Neural progenitor cell (in vitro differentiated cells): ENCODE results near the gene GPR150. TPM values are rescaled to one million over a fixed set of nuclear protein-coding genes. Genes with fewer than 3 reads are reported as not detected.

Experiments
- DNase-seq: peaks from one replicate; pipeline ENCODE4 v3.0.0-alpha.2; 2016; ENCODE audit warnings: low spot score
- H2AFZ ChIP-seq: fragments of 200-600 bp; sonication (generic); replicated peaks from 2 replicates; pipeline ENCODE4 v1.6.1; 2016; ENCODE audit warnings: antibody characterized with exemption
- H3F3A ChIP-seq: fragments of 200-600 bp; sonication (generic); 2 replicates; pipeline ENCODE4 v1.6.1; 2016; ENCODE audit warnings: antibody characterized with exemption, low read depth
- H3K27ac ChIP-seq: fragments of 200-600 bp; sonication (generic); 2 replicates; pipeline ENCODE4 v1.5.1; 2016; ENCODE audit warnings: mild to moderate bottlenecking
- H3K27me3 ChIP-seq: fragments of 200-600 bp; sonication (generic); 2 replicates; pipeline ENCODE4 v1.6.1; 2016; ENCODE audit warnings: mild to moderate bottlenecking, moderate library complexity
- H3K36me3 ChIP-seq: fragments of 200-600 bp; sonication (generic); 2 replicates; pipeline ENCODE4 v1.5.1; 2016
- H3K4me1 ChIP-seq: fragments of 200-600 bp; sonication (generic); 2 replicates; pipeline ENCODE4 v1.6.1; 2016; ENCODE audit warnings: mixed run types
- H3K4me2 ChIP-seq: fragments of 200-600 bp; sonication (generic); 2 replicates; pipeline ENCODE4 v1.6.1; 2016
- H3K4me3 ChIP-seq: fragments of 200-600 bp; sonication (generic); 2 replicates; pipeline ENCODE4 v1.5.1; 2016
- H3K79me2 ChIP-seq: fragments of 200-600 bp; sonication (generic); 2 replicates; pipeline ENCODE4 v1.6.1; 2016; ENCODE audit warnings: low read depth
- H3K9ac ChIP-seq: fragments of 200-600 bp; sonication (generic); 2 replicates; pipeline ENCODE4 v1.6.1; 2016
- H3K9me3 ChIP-seq: fragments of 200-600 bp; sonication (generic); 2 replicates; pipeline ENCODE4 v1.5.1; 2016; ENCODE audit warnings: low read depth
- H4K20me1 ChIP-seq: fragments of 200-600 bp; sonication (generic); 2 replicates; pipeline ENCODE4 v1.6.1; 2016; ENCODE audit warnings: low read depth
- H3K27ac Mint-ChIP-seq: 3 replicates; pipeline ENCODE4 v1.8.0; 2021; ENCODE audit warnings: mixed read lengths
- H3K27me3 Mint-ChIP-seq: 2 replicates; pipeline ENCODE4 v1.8.0; 2022; ENCODE audit warnings: low read depth, mild to moderate bottlenecking, inconsistent platforms, moderate library complexity, mixed read lengths; ENCODE audit not compliant: insufficient read depth
- H3K36me3 Mint-ChIP-seq: 3 replicates; pipeline ENCODE4 v1.8.0; 2021; ENCODE audit warnings: mixed read lengths
- H3K4me1 Mint-ChIP-seq: 3 replicates; pipeline ENCODE4 v1.8.0; 2021; ENCODE audit warnings: mixed read lengths
- H3K4me3 Mint-ChIP-seq: 3 replicates; pipeline ENCODE4 v1.8.0; 2021; ENCODE audit warnings: mild to moderate bottlenecking, moderate library complexity, mixed read lengths
- H3K9me3 Mint-ChIP-seq: 3 replicates; pipeline ENCODE4 v1.8.0; 2020; ENCODE audit warnings: mixed read lengths
- CTCF ChIP-seq: fragments of 200-600 bp; sonication (generic); IDR thresholded peaks from 2 replicates; pipeline ENCODE4 v1.5.1; 2017; ENCODE audit warnings: antibody characterized with exemption, mild to moderate bottlenecking
- EZH2 ChIP-seq: fragments of 200-600 bp; sonication (generic); IDR thresholded peaks from 2 replicates; pipeline ENCODE4 v1.6.1; 2017; ENCODE audit warnings: antibody characterized with exemption, mild to moderate bottlenecking, moderate library complexity
- EZH2phosphoT487 ChIP-seq: fragments of 200-600 bp; sonication (generic); IDR thresholded peaks from 2 replicates; pipeline ENCODE4 v1.6.1; 2017; ENCODE audit warnings: antibody characterized with exemption
- total RNA-seq: library from RNA; depleted of rRNA; stranded (reverse); fragments of >200 nt; gene quantifications from 2 replicates; pipeline ENCODE4 v1.2.3, GENCODE V29; 2015; ENCODE audit warnings: low replicate concordance

The GPR150 gene
- total RNA-seq, 1 donor from 2014 or later = not detected

GRCh38 chr5:95652849-95653248 lies 33.0 kb downstream of the GPR150 start:
- peaks cover 2% of the 10 kb centered on the region for H3K27me3 Mint-ChIP-seq
- H3K27ac Mint-ChIP-seq = no peak overlapping the region
- TF ChIP-seq CTCF = no peak
- TF ChIP-seq EZH2phosphoT487 = no peak
- no peak for TF ChIP-seq EZH2
- no peak for DNase-seq
- H3K4me3 Mint-ChIP-seq = no peak overlapping the region
- H3K27ac ChIP-seq = no peak overlapping the region
- no peaks in the 10 kb centered on the region for H3K79me2 ChIP-seq
- no peaks in the 10 kb centered on the region for H3K9me3 ChIP-seq
- H3K36me3 Mint-ChIP-seq = no peaks in the 10 kb centered on the region
- peaks cover 6% of the 10 kb centered on the region for H3K4me1 Mint-ChIP-seq
- H3K9me3 Mint-ChIP-seq = peaks cover 2% of the 10 kb centered on the region
- H2AFZ ChIP-seq = no peak overlapping the region
- no peaks in the 10 kb centered on the region for H3F3A ChIP-seq
- no peaks in the 10 kb centered on the region for H3K4me1 ChIP-seq
- H3K4me2 ChIP-seq = no peak overlapping the region
- no peak overlapping the region for H3K4me3 ChIP-seq
- no peak overlapping the region for H3K9ac ChIP-seq
- H3K27me3 ChIP-seq = no peaks in the 10 kb centered on the region
- H3K36me3 ChIP-seq = no peaks in the 10 kb centered on the region
- H4K20me1 ChIP-seq = no peaks in the 10 kb centered on the region

- Histone ChIP-seq H3K9me3 (no peaks in the 10 kb centered on the region), H3K79me2 (no peaks in the 10 kb centered on the region), H3K4me3 (no peak overlapping the region), H4K20me1 (no peaks in the 10 kb centered on the region), H3K4me2 (no peak overlapping the region), H3K36me3 (no peaks in the 10 kb centered on the region), H3K27ac (no peak overlapping the region), H3K4me1 (no peaks in the 10 kb centered on the region), H2AFZ (no peak overlapping the region), H3F3A (no peaks in the 10 kb centered on the region), H3K9ac (no peak overlapping the region), H3K27me3 (no peaks in the 10 kb centered on the region)
- Mint-ChIP-seq H3K4me3 (no peak overlapping the region), H3K27ac (no peak overlapping the region), H3K36me3 (no peaks in the 10 kb centered on the region), H3K27me3 (peaks cover 2% of the 10 kb centered on the region), H3K4me1 (peaks cover 6% of the 10 kb centered on the region), H3K9me3 (peaks cover 2% of the 10 kb centered on the region)
- no peak for DNase-seq
- no peak for TF ChIP-seq EZH2
- TF ChIP-seq CTCF = no peak
- TF ChIP-seq EZH2phosphoT487 = no peak
These were observed 34.3 kb downstream of the GPR150 start for GRCh38 chr5:95654196-95654595.

- no peak for DNase-seq
These were observed 35.7 kb downstream of the GPR150 start for GRCh38 chr5:95655575-95655974.

More at GRCh38 chr5:95655575-95655974, 35.7 kb downstream of the GPR150 start:
- Histone ChIP-seq H3K79me2 (no peaks in the 10 kb centered on the region), H3K4me3 (no peak overlapping the region), H3K27ac (no peak overlapping the region), H3K36me3 (no peaks in the 10 kb centered on the region), H3K4me1 (peaks cover 8% of the 10 kb centered on the region), H3K9ac (no peak overlapping the region), H2AFZ (no peak overlapping the region), H3K9me3 (no peaks in the 10 kb centered on the region), H4K20me1 (no peaks in the 10 kb centered on the region), H3K4me2 (no peak overlapping the region), H3K27me3 (no peaks in the 10 kb centered on the region), H3F3A (no peaks in the 10 kb centered on the region)
- Mint-ChIP-seq H3K4me1 (peaks cover 6% of the 10 kb centered on the region), H3K27ac (no peak overlapping the region), H3K36me3 (no peaks in the 10 kb centered on the region), H3K27me3 (peaks cover 2% of the 10 kb centered on the region), H3K4me3 (no peak overlapping the region), H3K9me3 (peaks cover 2% of the 10 kb centered on the region)
- TF ChIP-seq EZH2 (no peak), CTCF (no peak), EZH2phosphoT487 (no peak)
